ENCODE results near the gene UBE2E3. TPM values are rescaled to one million over a fixed set of nuclear protein-coding genes. Genes with fewer than 3 reads are reported as not detected.
"Not testable (repeated sequence)": the region's sequence is repeated elsewhere in the genome, so short reads cannot be mapped to it uniquely, and the experiment has no call there.

Gene UBE2E3
- total RNA-seq, 2 experiments from 2014 or later: 35.0 to 49.6 TPM

DNA sequence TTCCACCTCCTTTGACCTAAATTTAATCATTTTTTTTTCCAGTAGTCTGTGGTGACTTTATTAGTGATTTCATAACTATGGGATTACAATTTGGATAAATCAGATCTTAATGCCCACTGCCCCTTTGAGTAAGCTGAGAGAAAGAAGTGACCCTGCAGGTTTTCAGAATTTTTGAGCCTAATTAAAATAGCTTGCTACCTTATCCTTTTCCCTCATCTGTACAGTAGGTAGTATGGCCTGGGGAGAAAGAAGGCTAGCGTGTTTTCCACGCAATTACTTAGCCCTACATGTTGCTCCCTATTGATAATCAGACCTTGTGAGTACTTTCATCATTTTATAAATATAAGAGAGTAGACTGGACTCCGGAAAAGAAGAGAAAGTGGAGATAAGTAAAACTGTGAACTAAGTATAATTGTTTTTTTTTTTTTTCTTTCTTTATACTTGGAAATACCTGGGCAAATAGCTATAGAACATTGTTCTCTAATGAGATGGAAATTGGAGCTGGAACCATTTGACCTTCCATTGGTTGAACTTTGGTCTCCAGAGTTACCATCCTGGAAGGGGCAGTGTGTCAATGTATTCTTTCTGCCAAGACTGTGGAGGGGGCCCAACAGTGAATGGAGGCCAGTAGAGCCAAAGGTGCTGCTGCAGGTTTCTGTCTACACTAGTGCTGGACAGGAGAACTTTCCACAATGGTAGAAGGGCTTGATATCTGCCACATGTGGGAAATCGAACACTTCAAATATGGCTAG lies 26.9 kb downstream of the UBE2E3 start:
- no peak overlapping the region for H3K27ac Mint-ChIP-seq
- ATAC-seq (no peak), DNase-seq (no peak)
- H3K27me3 Mint-ChIP-seq: no peaks in the 10 kb centered on the region
- H3K36me3 Mint-ChIP-seq: peaks cover 7% of the 10 kb centered on the region
- CTCF ChIA-PET: interaction anchor here (1.1 kb wide), 1 partner anchor 10 kb away, joined by 3 read pairs; no protein-coding TSS in a partner anchor
- no peaks in the 10 kb centered on the region for H3K9me3 Mint-ChIP-seq (ENCODE audit: low read depth)
- no peak overlapping the region for H3K4me3 Mint-ChIP-seq
- no peaks in the 10 kb centered on the region for H3K4me1 Mint-ChIP-seq

DNA sequence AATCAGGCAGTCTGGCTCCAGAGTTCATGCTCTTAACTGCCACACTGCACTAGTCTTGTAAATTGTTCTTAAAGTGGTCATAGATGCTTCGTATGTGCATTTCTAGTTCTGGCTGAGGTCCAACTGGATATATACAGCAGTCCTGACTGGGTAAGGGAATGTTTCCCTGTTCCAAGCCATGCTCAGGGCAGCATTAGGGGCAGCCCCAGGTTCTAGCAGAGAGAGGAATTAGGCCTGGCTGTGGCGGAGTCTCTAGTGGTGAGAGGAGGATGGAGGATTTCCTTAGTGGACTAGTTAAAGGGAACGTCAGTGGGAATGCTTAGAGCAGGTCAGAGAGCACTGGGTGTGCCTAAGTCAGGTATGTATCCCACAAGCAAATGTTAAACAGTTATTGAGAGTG lies 28.0 kb downstream of the UBE2E3 start:
- no peak for ATAC-seq
- Mint-ChIP-seq H3K4me1 (no peaks in the 10 kb centered on the region), H3K9me3 (ENCODE audit: low read depth) (no peaks in the 10 kb centered on the region), H3K27ac (no peak overlapping the region), H3K36me3 (peaks cover 7% of the 10 kb centered on the region), H3K4me3 (no peak overlapping the region), H3K27me3 (no peaks in the 10 kb centered on the region)
- DNase-seq: no peak
- CTCF ChIA-PET: no interaction called here

DNA sequence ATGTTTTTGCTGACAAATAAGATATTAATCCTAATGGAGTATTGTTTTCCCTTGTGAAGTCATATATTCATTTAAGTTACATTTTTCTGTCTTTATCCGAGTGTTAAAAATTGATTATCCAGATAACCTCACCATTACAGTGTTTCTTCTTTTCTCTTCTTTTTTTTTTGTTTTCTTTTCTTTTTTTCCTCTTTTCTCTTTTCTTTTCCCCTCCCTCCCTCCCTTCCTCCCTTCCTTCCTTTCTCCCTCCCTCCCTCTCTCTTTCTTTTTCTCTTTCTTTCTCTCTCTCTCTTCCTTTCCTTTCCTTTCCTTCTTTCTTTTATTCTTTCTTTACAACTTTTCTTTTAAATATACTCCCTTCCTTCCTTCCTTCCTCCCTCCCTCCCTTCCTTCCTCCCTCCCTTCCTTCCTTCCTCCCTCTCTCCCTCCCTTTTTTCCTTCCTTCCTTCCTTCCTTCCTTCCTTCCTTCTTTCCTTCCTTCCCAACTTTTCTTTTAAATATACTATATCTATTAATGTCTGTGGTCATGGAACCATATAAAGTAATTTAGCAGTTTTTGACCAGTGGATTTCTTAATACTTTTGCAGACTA lies 40.9 kb downstream of the UBE2E3 start:
- DNase-seq: no peak
- no peaks in the 10 kb centered on the region for H3K4me1 Mint-ChIP-seq
- H3K27me3 Mint-ChIP-seq: no peaks in the 10 kb centered on the region
- H3K4me3 Mint-ChIP-seq: no peak overlapping the region
- CTCF ChIA-PET: no interaction called here
- ATAC-seq: no peak
- H3K36me3 Mint-ChIP-seq: peaks cover 8% of the 10 kb centered on the region
- H3K9me3 Mint-ChIP-seq (ENCODE audit: low read depth): no peaks in the 10 kb centered on the region
- no peak overlapping the region for H3K27ac Mint-ChIP-seq

DNA sequence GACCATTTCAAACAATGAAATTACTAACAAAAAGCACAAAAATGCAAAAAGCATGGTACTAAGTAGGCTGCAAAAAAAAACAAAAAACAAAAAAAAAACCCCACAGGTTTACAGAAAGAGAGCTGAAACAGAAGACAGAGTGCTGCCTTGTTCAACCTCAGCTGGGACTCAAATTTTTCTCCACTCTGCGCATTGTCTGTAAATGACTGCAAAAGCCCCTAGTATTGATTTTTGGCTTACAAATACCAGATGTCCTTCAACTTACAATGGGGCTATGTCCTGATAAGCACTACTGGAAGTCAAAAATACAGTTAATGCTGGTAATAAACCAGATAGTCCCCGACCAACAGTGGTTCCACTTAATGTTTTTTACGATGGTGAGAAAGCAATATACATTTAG lies 42.2 kb downstream of the UBE2E3 start:
- no peaks in the 10 kb centered on the region for H3K9me3 Mint-ChIP-seq (ENCODE audit: low read depth)
- peaks cover 8% of the 10 kb centered on the region for H3K36me3 Mint-ChIP-seq
- H3K4me1 Mint-ChIP-seq: no peaks in the 10 kb centered on the region
- no peak overlapping the region for H3K27ac Mint-ChIP-seq
- H3K27me3 Mint-ChIP-seq: no peaks in the 10 kb centered on the region
- ATAC-seq (no peak), DNase-seq (no peak)
- no peak overlapping the region for H3K4me3 Mint-ChIP-seq
- CTCF ChIA-PET: no interaction called here

DNA sequence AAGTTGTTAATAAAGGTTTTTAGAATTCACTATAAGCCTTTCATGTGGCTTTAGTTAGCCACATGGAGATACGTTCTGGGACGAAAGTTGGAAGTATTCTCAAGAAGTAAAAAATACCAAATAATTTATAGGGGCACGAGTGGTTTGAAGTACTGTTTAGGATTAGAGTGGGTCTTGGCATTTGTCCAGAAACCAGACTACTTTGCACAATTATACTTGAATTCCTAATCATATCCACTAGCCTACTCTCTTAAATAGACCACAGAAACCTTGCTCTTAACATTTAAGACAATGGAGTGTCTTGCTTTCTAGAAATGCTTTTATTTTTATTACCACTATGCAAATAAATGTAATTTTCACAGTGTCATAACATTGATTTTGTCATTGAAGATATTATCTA lies 44.6 kb downstream of the UBE2E3 start:
- Mint-ChIP-seq H3K4me1 (no peaks in the 10 kb centered on the region), H3K9me3 (ENCODE audit: low read depth) (no peaks in the 10 kb centered on the region), H3K27ac (no peak overlapping the region), H3K27me3 (no peaks in the 10 kb centered on the region), H3K36me3 (peaks cover 6% of the 10 kb centered on the region), H3K4me3 (no peak overlapping the region)
- CTCF ChIA-PET: interaction anchor here (1.1 kb wide), 1 partner anchor 91 kb away, joined by 3 read pairs; no protein-coding TSS in a partner anchor
- no peak for ATAC-seq
- DNase-seq: no peak

DNA sequence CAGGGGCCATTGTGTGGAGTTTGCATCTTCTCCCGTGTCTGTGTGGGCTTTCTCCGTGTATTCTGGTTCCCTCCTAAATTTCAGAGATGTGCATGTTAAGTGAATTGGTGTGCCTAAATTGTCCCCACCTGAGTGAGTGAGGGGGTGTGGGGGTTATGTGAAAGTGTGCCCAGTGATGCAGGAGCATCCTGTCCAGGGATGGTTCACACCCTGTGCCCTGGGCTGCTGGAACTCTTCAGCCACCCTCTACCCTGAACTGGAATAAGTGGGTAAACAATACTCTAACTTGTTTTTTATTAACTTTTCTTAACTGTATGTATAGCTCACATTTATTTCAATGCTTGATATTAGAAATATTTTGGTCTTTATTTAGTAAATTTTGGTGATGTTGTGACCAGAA lies 56.0 kb downstream of the UBE2E3 start:
- peak; percentile 41 for DNase-seq
- peak; percentile 48 for ATAC-seq

DNA sequence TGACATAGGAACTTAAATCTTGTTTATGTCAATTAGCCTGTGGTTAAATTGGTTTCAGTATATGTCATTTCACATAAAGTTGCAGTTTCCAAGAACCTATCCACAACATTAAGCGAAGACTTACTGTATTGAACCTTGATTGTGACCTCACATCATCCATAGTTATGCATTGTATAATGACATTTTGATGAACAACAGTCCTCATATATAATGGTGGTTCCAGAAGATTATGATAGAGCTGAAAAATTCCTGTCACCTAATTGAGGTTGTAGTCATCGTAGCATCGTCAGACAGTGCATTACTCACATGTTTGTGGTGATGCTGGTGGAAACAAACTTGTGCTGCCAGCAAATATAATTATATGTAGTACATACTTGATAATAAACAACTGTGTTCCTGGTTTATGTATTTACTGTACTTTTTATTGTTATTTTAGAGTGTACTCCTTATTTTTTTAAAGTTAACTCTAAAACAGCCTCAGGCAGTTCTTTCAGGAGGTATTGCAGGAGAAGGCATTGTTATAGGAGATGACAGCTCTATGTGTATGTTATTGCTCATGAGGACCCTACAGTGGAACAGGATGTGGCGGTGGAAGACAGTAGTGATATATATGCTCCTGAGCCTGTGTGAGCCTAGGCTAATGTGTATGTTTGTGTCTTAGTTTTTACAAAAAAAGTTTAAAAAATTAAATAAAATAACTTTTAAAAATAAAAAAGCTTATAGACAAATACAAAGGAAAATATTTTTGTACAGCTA lies 56.6 kb downstream of the UBE2E3 start:
- DNase-seq (peak; percentile 70), ATAC-seq (peak; percentile 89)
- Mint-ChIP-seq H3K36me3 (peaks cover 6% of the 10 kb centered on the region), H3K9me3 (ENCODE audit: low read depth) (no peaks in the 10 kb centered on the region), H3K4me1 (peaks cover 34% of the 10 kb centered on the region), H3K27ac (peak overlapping the region; percentile 64), H3K4me3 (no peak overlapping the region), H3K27me3 (no peaks in the 10 kb centered on the region)
- CTCF ChIA-PET: interaction anchor here (0.7 to 2.4 kb wide), 3 partner anchors 13 to 57 kb away, joined by 3 to 8 read pairs (median 4); partner anchors contain the start of gene UBE2E3

More for the DNA sequence above, 56.0 kb downstream of the UBE2E3 start:
- CTCF ChIA-PET: no interaction called here
- peaks cover 29% of the 10 kb centered on the region for H3K4me1 Mint-ChIP-seq
- H3K27ac Mint-ChIP-seq: peak overlapping the region; percentile 29
- no peak overlapping the region for H3K4me3 Mint-ChIP-seq
- H3K27me3 Mint-ChIP-seq: no peaks in the 10 kb centered on the region
- H3K36me3 Mint-ChIP-seq: peaks cover 7% of the 10 kb centered on the region
- no peaks in the 10 kb centered on the region for H3K9me3 Mint-ChIP-seq (ENCODE audit: low read depth)

DNA sequence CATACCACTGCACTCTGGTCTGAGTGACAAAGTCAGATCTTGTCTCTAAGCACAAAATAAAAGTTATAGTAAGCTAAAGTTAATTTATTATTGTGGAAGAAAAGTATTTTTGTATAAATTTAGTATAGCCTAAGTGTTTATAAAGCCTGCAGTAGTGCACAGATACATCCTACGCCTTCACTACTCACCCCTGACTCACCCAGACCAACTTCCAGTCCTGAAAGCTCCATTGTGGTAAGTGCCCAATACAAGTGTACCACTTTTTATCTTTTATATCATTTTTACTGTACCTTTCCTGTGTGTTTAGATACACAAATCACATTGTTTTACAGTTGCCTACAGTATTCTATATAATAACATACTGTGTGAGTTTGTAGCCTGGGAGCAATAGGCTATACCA lies 57.5 kb downstream of the UBE2E3 start:
- peaks cover 6% of the 10 kb centered on the region for H3K36me3 Mint-ChIP-seq
- no peak for DNase-seq

DNA sequence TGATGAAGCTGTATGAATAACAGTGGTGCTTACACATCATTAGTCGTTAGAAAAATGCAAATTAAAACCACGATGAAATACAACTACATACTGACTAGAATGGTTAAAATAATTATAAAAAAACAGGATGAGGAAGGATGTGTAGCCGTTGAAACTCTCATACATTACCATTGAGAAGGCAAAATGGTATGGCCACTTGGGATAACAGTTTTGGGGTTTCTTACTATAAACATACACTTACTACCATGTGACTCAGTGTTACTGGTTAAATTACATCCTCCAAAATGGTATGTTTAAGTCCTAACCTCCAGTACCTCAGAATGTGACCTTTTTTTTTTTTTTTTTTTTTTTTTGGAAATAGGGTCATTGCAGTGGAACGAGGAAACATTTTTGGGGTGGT lies 58.4 kb downstream of the UBE2E3 start:
- no peaks in the 10 kb centered on the region for H3K27me3 Mint-ChIP-seq
- no peak for ATAC-seq
- no peak overlapping the region for H3K27ac Mint-ChIP-seq
- no peak for DNase-seq
- peaks cover 6% of the 10 kb centered on the region for H3K36me3 Mint-ChIP-seq
- H3K9me3 Mint-ChIP-seq (ENCODE audit: low read depth): no peaks in the 10 kb centered on the region
- CTCF ChIA-PET: interaction anchor here (1.7 to 2.4 kb wide), 2 partner anchors 12 to 59 kb away, joined by 4 to 8 read pairs; partner anchors contain the start of gene UBE2E3
- H3K4me3 Mint-ChIP-seq: no peak overlapping the region
- peaks cover 35% of the 10 kb centered on the region for H3K4me1 Mint-ChIP-seq

More for the DNA sequence above, 57.5 kb downstream of the UBE2E3 start:
- Mint-ChIP-seq H3K4me3 (no peak overlapping the region), H3K27me3 (no peaks in the 10 kb centered on the region), H3K4me1 (peaks cover 35% of the 10 kb centered on the region), H3K9me3 (ENCODE audit: low read depth) (no peaks in the 10 kb centered on the region), H3K27ac (no peak overlapping the region)
- ATAC-seq: no peak
- CTCF ChIA-PET: interaction anchor here (0.7 to 2.4 kb wide), 3 partner anchors 12 to 58 kb away, joined by 3 to 8 read pairs (median 4); partner anchors contain the start of gene UBE2E3

DNA sequence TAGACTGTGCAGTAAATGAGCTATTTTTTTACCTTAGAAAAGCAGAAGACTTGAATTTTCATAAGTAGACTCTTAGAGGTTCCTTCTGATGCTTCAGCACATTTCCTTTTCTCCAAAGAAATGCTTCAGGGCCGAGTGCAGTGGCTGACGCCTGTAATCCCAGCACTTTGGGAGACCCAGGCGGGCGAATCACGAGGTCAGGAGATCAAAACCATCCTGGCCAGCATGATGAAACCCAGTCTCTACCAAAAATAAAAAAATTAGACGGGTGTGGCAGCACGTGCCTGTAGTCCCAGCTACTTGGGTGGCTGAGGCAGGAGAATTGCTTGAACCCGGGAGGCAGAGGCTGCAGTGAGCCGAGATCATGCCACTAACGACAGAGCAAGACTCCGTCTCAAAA lies 60.4 kb downstream of the UBE2E3 start:
- peaks cover 35% of the 10 kb centered on the region for H3K4me1 Mint-ChIP-seq
- not testable (repeated sequence) for H3K27ac Mint-ChIP-seq; H3K4me3 Mint-ChIP-seq; H3K9me3 Mint-ChIP-seq (ENCODE audit: low read depth); ATAC-seq; H3K27me3 Mint-ChIP-seq; H3K36me3 Mint-ChIP-seq; DNase-seq
- CTCF ChIA-PET: interaction anchor here (1.2 to 1.4 kb wide), 2 partner anchors 60 to 674 kb away, joined by 3 to 6 read pairs; partner anchors contain the start of gene UBE2E3

DNA sequence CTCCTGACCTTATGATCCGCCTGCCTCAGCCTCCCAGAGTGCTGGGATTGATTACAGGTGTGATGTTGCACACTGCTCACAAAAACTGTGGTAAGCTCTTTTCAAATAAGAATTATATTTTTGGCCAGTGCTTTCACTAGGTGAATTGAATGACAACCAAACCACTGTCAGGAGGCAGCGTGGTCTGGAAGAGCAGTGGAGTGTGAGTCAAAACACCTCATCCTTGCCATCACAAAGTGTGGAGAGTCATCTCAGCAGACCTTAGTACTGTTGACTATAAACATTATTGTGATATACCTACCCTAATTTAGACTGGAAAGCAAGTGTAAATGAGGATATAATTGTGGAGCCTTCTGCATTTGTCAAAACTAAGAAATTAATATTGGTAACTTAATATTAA lies 61.3 kb downstream of the UBE2E3 start:
- Mint-ChIP-seq H3K4me3 (no peak overlapping the region), H3K4me1 (peaks cover 27% of the 10 kb centered on the region), H3K27me3 (no peaks in the 10 kb centered on the region), H3K9me3 (ENCODE audit: low read depth) (no peaks in the 10 kb centered on the region), H3K27ac (no peak overlapping the region), H3K36me3 (peaks cover 2% of the 10 kb centered on the region)
- peak; percentile 55 for DNase-seq
- CTCF ChIA-PET: interaction anchor here (1.4 kb wide), 1 partner anchor 61 kb away, joined by 6 read pairs; the partner anchor contains the start of gene UBE2E3
- peak; percentile 29 for ATAC-seq

DNA sequence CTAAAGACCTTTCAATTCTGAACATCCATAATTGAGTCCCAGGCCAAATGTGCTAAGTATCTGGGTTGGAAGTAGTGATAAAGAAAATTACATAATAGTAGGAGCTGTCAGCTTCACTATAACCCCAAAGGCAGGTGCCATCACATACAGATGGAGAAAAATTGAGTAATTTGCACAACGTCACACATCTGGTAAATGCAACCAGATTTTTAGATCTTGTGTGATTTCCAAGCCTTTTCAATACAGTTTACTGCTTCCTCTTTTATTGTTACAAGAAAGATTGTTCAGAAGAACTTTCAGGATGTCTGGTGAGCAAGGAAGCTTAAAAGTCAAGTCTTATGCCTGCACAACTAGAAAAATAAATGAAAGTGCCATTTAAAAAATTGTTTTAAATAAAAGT lies 62.3 kb downstream of the UBE2E3 start:
- Mint-ChIP-seq H3K27ac (no peak overlapping the region), H3K9me3 (ENCODE audit: low read depth) (no peaks in the 10 kb centered on the region), H3K36me3 (peaks cover 2% of the 10 kb centered on the region), H3K4me3 (no peak overlapping the region), H3K4me1 (peaks cover 18% of the 10 kb centered on the region), H3K27me3 (no peaks in the 10 kb centered on the region)
- CTCF ChIA-PET: no interaction called here
- no peak for DNase-seq
- no peak for ATAC-seq

DNA sequence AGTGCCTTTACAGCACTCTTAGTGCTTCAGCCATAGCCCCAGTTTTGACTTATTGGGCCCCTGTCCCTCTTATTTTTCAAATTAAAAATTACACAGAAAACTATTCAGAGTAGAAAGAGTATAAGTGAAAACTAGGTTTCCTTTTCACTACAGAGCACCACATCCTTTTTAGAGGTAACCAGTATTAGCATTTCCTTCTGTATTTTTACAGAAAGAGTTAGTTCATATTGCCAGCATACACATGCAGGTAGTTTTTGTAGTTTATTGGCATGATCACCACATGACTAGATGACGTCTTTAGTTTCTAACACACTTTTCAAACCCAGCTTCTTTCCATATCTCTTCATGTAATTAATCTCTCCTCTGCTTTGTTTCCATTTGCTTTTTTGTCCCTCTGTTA lies 66.4 kb downstream of the UBE2E3 start:
- H3K27me3 Mint-ChIP-seq: no peaks in the 10 kb centered on the region
- H3K4me3 Mint-ChIP-seq: no peak overlapping the region
- CTCF ChIA-PET: interaction anchor here (3.1 kb wide), 2 partner anchors 12 to 66 kb away, joined by 11 to 20 read pairs; partner anchors contain the start of gene UBE2E3
- DNase-seq (no peak), ATAC-seq (peak; percentile 78)
- H3K9me3 Mint-ChIP-seq (ENCODE audit: low read depth): no peaks in the 10 kb centered on the region
- peaks cover 4% of the 10 kb centered on the region for H3K4me1 Mint-ChIP-seq
- H3K36me3 Mint-ChIP-seq: no peaks in the 10 kb centered on the region
- no peak overlapping the region for H3K27ac Mint-ChIP-seq
